Stimulated activated CD8-positive, alpha-beta memory T cell treated with anti-CD3 and anti-CD28 coated beads, Interleukin-7, amount 100 ng/mL, for 48 hours (primary cell): ENCODE results near the gene COX7B.
"Not testable (repeated sequence)": the region's sequence is repeated elsewhere in the genome, so short reads cannot be mapped to it uniquely, and the experiment has no call there.

ENCODE experiments used
- DNase-seq, 2 donors: peaks; one replicate each; pipeline ENCODE4 v3.0.0-alpha.2; 2020; ENCODE audit warnings: low read depth in 1 of 2; ENCODE audit errors: extremely low read depth in 1 of 2

COX7B gene

GRCh38 chrX:77945031-77945430 is 45.8 kb downstream of the COX7B start:
- not testable (repeated sequence) for DNase-seq

GRCh38 chrX:77945910-77946545 is 46.8 kb downstream of the COX7B start:
- no peak for DNase-seq

GRCh38 chrX:77946571-77946970 is 47.3 kb downstream of the COX7B start:
- no peak for DNase-seq

- DNase-seq = no peak
These were observed 50.6 kb downstream of the COX7B start for GRCh38 chrX:77949840-77950239.

GRCh38 chrX:77952173-77952572 is 52.9 kb downstream of the COX7B start:
- DNase-seq = no peak

GRCh38 chrX:77953302-77953701 is 54.0 kb downstream of the COX7B start:
- no peak for DNase-seq

DNA sequence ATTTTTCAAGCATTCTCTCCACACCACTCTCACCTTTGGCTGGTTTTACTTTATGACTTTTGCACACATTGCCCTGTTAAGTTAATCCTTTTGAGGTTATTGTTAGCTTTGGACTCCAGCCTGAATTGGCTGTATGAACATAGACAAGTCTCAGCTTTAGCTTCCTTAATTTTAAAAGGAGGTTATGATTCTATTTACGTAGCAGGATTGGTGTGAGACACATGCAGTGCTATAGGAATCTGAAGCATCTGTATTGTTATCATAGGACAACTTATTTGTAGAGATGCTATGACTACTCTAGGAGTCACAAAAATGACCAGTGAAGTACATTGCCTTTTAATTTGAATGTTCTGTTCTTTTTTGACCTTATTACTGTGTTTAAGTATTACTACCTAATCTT is 54.4 kb downstream of the COX7B start:
- no peak for DNase-seq
